Measurements from ENCODE around the gene SNX33.

SNX33 gene

GRCh38 chr15:75659928-75660645 lies 12.4 kb downstream of the SNX33 start:
- H4K20me1 ChIP-seq: peaks cover 40% of the 10 kb centered on the region
- no peak overlapping the region for H3K27ac ChIP-seq
- H3K4me2 ChIP-seq: no peak overlapping the region
- H3K4me3 ChIP-seq: no peak overlapping the region
- peaks cover 62% of the 10 kb centered on the region for H3K36me3 ChIP-seq
- no peaks in the 10 kb centered on the region for H3K27me3 ChIP-seq
- no peaks in the 10 kb centered on the region for H3K4me1 ChIP-seq
- H3K9me3 ChIP-seq: no peaks in the 10 kb centered on the region
- no peak for TF ChIP-seq Cebpa-rat (IDR thresholded peaks at IDR 0.05)
- H3K9ac ChIP-seq: no peak overlapping the region

DNA sequence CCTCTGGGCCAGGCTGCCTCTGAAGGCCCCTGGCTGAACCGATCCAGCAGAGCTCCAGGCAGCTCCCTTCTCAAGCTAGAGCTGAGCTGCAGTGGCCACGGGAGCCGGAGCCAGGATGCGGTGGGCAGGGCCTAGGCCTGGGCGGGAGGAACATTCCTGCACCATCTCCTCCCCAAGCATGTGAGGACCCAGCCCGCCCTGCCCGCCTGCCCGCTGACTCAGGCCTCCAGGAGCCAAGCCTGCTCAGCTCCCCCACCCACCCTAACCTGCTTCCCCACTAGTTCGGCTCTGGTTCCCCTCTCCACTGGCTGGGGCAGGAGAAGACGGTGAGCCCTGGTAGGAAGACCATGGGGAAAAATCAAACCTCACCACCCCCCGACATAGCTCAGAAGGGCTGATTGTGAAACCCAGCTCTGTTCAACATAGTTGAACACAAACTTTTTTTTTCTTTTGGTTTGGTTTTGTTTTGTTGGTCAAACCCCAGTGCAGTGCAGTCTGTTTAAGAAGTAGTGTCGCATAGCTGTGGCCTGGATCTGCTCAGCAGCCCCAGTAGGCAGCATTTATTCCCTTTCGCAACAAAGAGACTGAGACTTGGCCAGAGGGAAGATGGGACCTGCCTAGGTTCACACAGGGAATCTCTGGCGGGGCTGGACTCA lies 13.5 kb downstream of the SNX33 start:
- Histone ChIP-seq H3K27ac (no peak overlapping the region), H3K9ac (no peak overlapping the region)

GRCh38 chr15:75661756-75662140 lies 14.0 kb downstream of the SNX33 start:
- TF ChIP-seq Cebpa-rat (IDR thresholded peaks at IDR 0.05): no peak
- Histone ChIP-seq H3K27me3 (no peaks in the 10 kb centered on the region), H3K4me1 (peaks cover 5% of the 10 kb centered on the region), H3K9ac (no peak overlapping the region), H3K36me3 (peaks cover 47% of the 10 kb centered on the region), H3K27ac (no peak overlapping the region), H3K9me3 (no peaks in the 10 kb centered on the region), H4K20me1 (peaks cover 24% of the 10 kb centered on the region), H3K4me3 (no peak overlapping the region), H3K4me2 (no peak overlapping the region)

More for the DNA sequence above, 13.5 kb downstream of the SNX33 start:
- Histone ChIP-seq H3K9me3 (no peaks in the 10 kb centered on the region), H3K4me1 (no peaks in the 10 kb centered on the region), H3K27me3 (no peaks in the 10 kb centered on the region), H3K36me3 (peaks cover 52% of the 10 kb centered on the region), H4K20me1 (peaks cover 29% of the 10 kb centered on the region), H3K4me2 (no peak overlapping the region), H3K4me3 (no peak overlapping the region)
- no peak for TF ChIP-seq Cebpa-rat (IDR thresholded peaks at IDR 0.05)

DNA sequence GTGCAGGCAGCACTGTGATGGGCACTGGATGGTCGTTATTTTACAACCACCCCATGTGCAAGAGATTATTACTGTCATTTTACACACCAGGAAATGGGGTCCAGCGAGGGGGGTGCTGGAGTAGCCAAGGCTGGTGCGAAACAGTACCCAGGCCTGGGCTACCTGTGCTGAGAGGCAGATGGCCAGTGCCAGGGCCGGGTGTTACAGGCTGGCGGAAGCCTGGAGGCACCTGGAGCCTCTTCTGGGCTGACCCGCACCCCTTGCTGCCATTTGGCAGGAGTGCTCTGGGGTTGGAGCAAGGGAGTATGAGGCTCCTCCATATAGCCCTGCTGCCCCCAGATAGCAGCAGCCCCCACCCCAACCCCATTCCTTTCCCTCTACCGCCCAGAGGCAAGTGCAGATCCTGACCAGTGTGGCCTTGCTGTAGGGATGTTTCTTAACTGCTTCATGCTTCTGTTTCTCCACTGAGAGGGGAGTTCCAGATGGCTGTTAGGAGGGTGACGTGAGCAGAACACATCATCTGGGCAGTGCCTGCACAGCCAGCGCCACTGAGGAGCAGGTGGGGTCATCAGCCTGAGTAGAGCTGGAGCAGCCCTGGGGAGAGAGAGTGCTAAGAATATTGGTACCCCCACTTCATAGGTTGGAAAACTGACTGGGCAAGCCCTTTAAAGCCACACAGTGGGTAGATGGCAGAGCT lies 15.3 kb downstream of the SNX33 start:
- H3K4me1 ChIP-seq: peaks cover 9% of the 10 kb centered on the region
- no peak for TF ChIP-seq Cebpa-rat (IDR thresholded peaks at IDR 0.05)
- no peaks in the 10 kb centered on the region for H3K27me3 ChIP-seq
- no peaks in the 10 kb centered on the region for H3K9me3 ChIP-seq
- H3K4me2 ChIP-seq: no peak overlapping the region
- H3K9ac ChIP-seq: no peak overlapping the region
- H3K27ac ChIP-seq: no peak overlapping the region
- H3K36me3 ChIP-seq: peaks cover 35% of the 10 kb centered on the region
- H4K20me1 ChIP-seq: peaks cover 11% of the 10 kb centered on the region; the same call in 1 of the 2 replicates
- H3K4me3 ChIP-seq: no peak overlapping the region

DNA sequence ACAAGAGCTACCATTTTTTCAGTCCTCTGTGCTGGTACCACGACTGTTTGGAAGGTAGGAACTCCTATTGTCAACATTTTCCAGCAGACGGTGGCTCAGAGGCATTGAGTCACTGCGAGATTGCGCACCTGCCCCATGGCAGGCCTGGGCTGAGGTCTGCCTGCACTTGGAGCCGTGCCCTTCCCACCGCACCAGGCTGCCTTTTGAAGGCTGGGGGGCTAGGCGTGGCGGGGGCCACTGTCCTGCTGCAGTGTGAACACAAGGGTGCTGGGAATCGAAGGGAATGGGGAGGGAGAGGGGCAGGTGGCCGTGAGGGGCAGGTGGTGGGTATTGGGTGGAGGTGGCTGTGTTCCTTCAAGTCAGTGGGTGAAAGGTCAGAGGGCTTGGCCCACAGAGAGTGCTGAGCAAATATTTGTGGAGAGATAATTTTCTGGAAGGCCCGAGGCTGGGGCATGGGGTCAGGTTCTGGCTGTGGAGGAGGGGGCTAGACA lies 16.3 kb downstream of the SNX33 start:
- no peak overlapping the region for H3K4me3 ChIP-seq
- peaks cover 9% of the 10 kb centered on the region for H3K4me1 ChIP-seq
- TF ChIP-seq Cebpa-rat (IDR thresholded peaks at IDR 0.05): no peak
- H3K27me3 ChIP-seq: no peaks in the 10 kb centered on the region
- H3K9me3 ChIP-seq: no peaks in the 10 kb centered on the region
- H3K27ac ChIP-seq: no peak overlapping the region
- peaks cover 25% of the 10 kb centered on the region for H3K36me3 ChIP-seq
- no peak overlapping the region for H3K9ac ChIP-seq
- 0 out of 2 replicates have a peak, but pooled peaks cover 2% of the 10 kb centered on the region for H4K20me1 ChIP-seq
- H3K4me2 ChIP-seq: no peak overlapping the region

DNA sequence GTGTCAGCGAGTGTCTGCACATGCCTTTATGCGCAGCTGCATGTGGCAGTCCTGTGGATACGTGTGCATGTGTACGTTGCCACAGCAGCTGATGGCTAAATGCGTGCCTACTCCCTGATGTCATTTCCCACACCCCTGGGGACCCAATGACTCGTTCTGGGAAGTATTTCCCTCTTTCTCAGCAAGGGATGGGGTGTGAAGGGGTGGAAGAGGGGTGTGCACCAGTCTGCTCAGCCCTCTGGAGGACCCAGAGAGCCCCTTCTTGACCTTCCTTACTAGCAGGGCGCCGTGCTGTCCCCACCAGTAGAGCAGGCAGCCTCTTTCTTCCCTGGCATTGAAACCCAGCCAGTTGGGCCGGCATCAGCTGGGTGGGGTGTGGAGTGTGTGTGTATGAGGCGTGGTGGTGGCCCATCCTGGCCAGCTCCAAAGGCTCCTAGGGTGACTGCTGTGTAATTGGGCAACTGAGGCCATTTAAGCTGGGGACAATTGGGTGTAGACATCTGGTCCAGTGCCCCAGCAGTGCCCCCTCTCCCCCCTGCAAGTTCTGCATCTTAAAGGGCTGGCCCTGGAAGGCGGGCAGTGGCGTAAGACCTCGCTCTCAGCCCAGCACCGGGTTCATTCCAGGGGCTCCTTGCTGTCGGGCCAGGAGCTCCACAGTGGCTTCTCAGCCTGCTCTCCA lies 19.2 kb downstream of the SNX33 start:
- H3K9me3 ChIP-seq: no peaks in the 10 kb centered on the region

GRCh38 chr15:75669191-75669878 lies 21.6 kb downstream of the SNX33 start:
- H3K4me2 ChIP-seq: no peak overlapping the region
- H3K27ac ChIP-seq: no peak overlapping the region
- no peak for TF ChIP-seq Cebpa-rat (IDR thresholded peaks at IDR 0.05)
- no peaks in the 10 kb centered on the region for H3K27me3 ChIP-seq
- H3K9me3 ChIP-seq: no peaks in the 10 kb centered on the region
- no peaks in the 10 kb centered on the region for H4K20me1 ChIP-seq
- H3K9ac ChIP-seq: no peak overlapping the region
- H3K4me3 ChIP-seq: no peak overlapping the region
- no peaks in the 10 kb centered on the region for H3K36me3 ChIP-seq
- H3K4me1 ChIP-seq: peaks cover 41% of the 10 kb centered on the region

More for the DNA sequence above, 19.2 kb downstream of the SNX33 start:
- no peaks in the 10 kb centered on the region for H4K20me1 ChIP-seq
- peaks cover 7% of the 10 kb centered on the region; the same call in 1 of the 2 replicates for H3K36me3 ChIP-seq
- no peak overlapping the region for H3K9ac ChIP-seq
- H3K27me3 ChIP-seq: no peaks in the 10 kb centered on the region
- no peak for TF ChIP-seq Cebpa-rat (IDR thresholded peaks at IDR 0.05)
- no peak overlapping the region for H3K4me2 ChIP-seq
- H3K27ac ChIP-seq: no peak overlapping the region
- H3K4me1 ChIP-seq: peaks cover 18% of the 10 kb centered on the region
- H3K4me3 ChIP-seq: no peak overlapping the region

- H3K9me3 ChIP-seq: no peaks in the 10 kb centered on the region
- no peak overlapping the region for H3K27ac ChIP-seq
- no peaks in the 10 kb centered on the region for H3K27me3 ChIP-seq
- H3K4me3 ChIP-seq: no peak overlapping the region
- H3K4me1 ChIP-seq: peaks cover 46% of the 10 kb centered on the region
- TF ChIP-seq Cebpa-rat (IDR thresholded peaks at IDR 0.05): no peak
- H4K20me1 ChIP-seq: no peaks in the 10 kb centered on the region
- no peak overlapping the region for H3K4me2 ChIP-seq
- H3K9ac ChIP-seq: no peak overlapping the region
- H3K36me3 ChIP-seq: no peaks in the 10 kb centered on the region
Measured at GRCh38 chr15:75669879-75670212, 22.1 kb downstream of the SNX33 start.

Data from BLaER1 (cell line).